ENCODE measurements around the gene ZBTB21.

- TF ChIP-seq CTCF (IDR thresholded peaks at IDR 0.05) (no peak), POLR2A (IDR thresholded peaks at IDR 0.05) (no peak), POLR2AphosphoS5 (IDR thresholded peaks at IDR 0.05) (no peak)
Observed at GRCh38 chr21:42017022-42017421, 6.9 kb upstream of the ZBTB21 start.
